KMS-11 (cell line): ENCODE results near the gene SETD4.

Experiments used
- H2AFZ ChIP-seq: fragments of 200-600 bp; sonication (generic); 2 replicates; pipeline ENCODE4 v1.6.1; 2016; ENCODE audit warnings: antibody characterized with exemption, mixed run types, low read depth
- H3K27ac ChIP-seq: fragments of 200-600 bp; sonication (generic); 2 replicates; pipeline ENCODE4 v1.6.1; 2016; ENCODE audit warnings: mild to moderate bottlenecking, mixed run types
- H3K27me3 ChIP-seq: fragments of 200-600 bp; sonication (generic); 2 replicates; pipeline ENCODE4 v1.6.1; 2017; ENCODE audit warnings: mild to moderate bottlenecking, low read depth, mixed run types, moderate library complexity; ENCODE audit not compliant: insufficient read depth
- H3K36me3 ChIP-seq: fragments of 200-600 bp; sonication (generic); 2 replicates; pipeline ENCODE4 v1.6.1; 2017; ENCODE audit warnings: mild to moderate bottlenecking, mixed run types; ENCODE audit not compliant: insufficient read depth
- H3K4me1 ChIP-seq: fragments of 200-600 bp; sonication (generic); 2 replicates; pipeline ENCODE4 v1.6.1; 2016; ENCODE audit warnings: mild to moderate bottlenecking, low read depth, mixed run types; ENCODE audit not compliant: poor library complexity, severe bottlenecking
- H3K4me2 ChIP-seq: fragments of 200-600 bp; sonication (generic); 2 replicates; pipeline ENCODE4 v1.7.0; 2016; ENCODE audit warnings: mild to moderate bottlenecking, mixed run types
- H3K4me3 ChIP-seq: fragments of 200-600 bp; sonication (generic); IDR thresholded peaks from 2 replicates; pipeline ENCODE4 v1.6.1; 2017; ENCODE audit warnings: low read depth, low read length, mixed read lengths; ENCODE audit not compliant: insufficient read depth
- H3K79me2 ChIP-seq: fragments of 200-600 bp; sonication (generic); 2 replicates; pipeline ENCODE4 v1.6.1; 2016; ENCODE audit warnings: low read depth, mixed run types; ENCODE audit not compliant: insufficient read depth
- H3K9ac ChIP-seq: fragments of 200-600 bp; sonication (generic); 2 replicates; pipeline ENCODE4 v1.6.1; 2016; ENCODE audit warnings: mild to moderate bottlenecking, mixed run types
- H4K20me1 ChIP-seq: fragments of 200-600 bp; sonication (generic); 2 replicates; pipeline ENCODE4 v1.6.1; 2016; ENCODE audit warnings: mild to moderate bottlenecking, mixed run types; ENCODE audit not compliant: insufficient read depth
- CTCF ChIP-seq: fragments of 200-600 bp; sonication (generic); conservative IDR thresholded peaks from 2 replicates; pipeline ENCODE4 v1.6.1; 2017; ENCODE audit warnings: low read depth, mild to moderate bottlenecking, antibody characterized with exemption, low read length, moderate library complexity, mixed read lengths

The SETD4 gene

GRCh38 chr21:36055551-36055950 is 4.8 kb downstream of the SETD4 start:
- H3K36me3 ChIP-seq, result peaks cover 19% of the 10 kb centered on the region
- H3K79me2 ChIP-seq, result peaks cover 16% of the 10 kb centered on the region

GRCh38 chr21:36053715-36054062 is 6.6 kb downstream of the SETD4 start:
- Histone ChIP-seq H3K9ac (no peak overlapping the region), H3K4me1 (peaks cover under 1% of the 10 kb centered on the region), H2AFZ (no peak overlapping the region), H3K27me3 (no peaks in the 10 kb centered on the region), H3K36me3 (peaks cover 19% of the 10 kb centered on the region), H3K79me2 (peaks cover 12% of the 10 kb centered on the region), H4K20me1 (no peaks in the 10 kb centered on the region), H3K4me3 (no peak overlapping the region), H3K27ac (no peak overlapping the region), H3K4me2 (no peak overlapping the region)
- no peak for TF ChIP-seq CTCF

More at GRCh38 chr21:36055551-36055950, 4.8 kb downstream of the SETD4 start:
- no peak overlapping the region for H3K27ac ChIP-seq
- no peak for TF ChIP-seq CTCF
- H4K20me1 ChIP-seq, result no peaks in the 10 kb centered on the region
- no peak overlapping the region for H2AFZ ChIP-seq
- H3K9ac ChIP-seq, result no peak overlapping the region
- no peak overlapping the region for H3K4me2 ChIP-seq
- H3K4me3 ChIP-seq, result no peak overlapping the region
- peaks cover 8% of the 10 kb centered on the region for H3K4me1 ChIP-seq
- H3K27me3 ChIP-seq, result no peaks in the 10 kb centered on the region

GRCh38 chr21:36052860-36053714 is 7.2 kb downstream of the SETD4 start:
- no peaks in the 10 kb centered on the region for H4K20me1 ChIP-seq
- no peaks in the 10 kb centered on the region for H3K4me1 ChIP-seq
- H3K79me2 ChIP-seq, result 0 out of 2 replicates have a peak, but pooled peaks cover 8% of the 10 kb centered on the region
- H3K27ac ChIP-seq, result no peak overlapping the region
- H2AFZ ChIP-seq, result no peak overlapping the region
- H3K4me3 ChIP-seq, result no peak overlapping the region
- no peaks in the 10 kb centered on the region for H3K27me3 ChIP-seq
- H3K4me2 ChIP-seq, result no peak overlapping the region
- H3K9ac ChIP-seq, result no peak overlapping the region
- peaks cover 19% of the 10 kb centered on the region for H3K36me3 ChIP-seq
- no peak for TF ChIP-seq CTCF

GRCh38 chr21:36048357-36048756 is 12.0 kb downstream of the SETD4 start:
- no peaks in the 10 kb centered on the region for H3K27me3 ChIP-seq
- no peak overlapping the region for H3K9ac ChIP-seq
- no peaks in the 10 kb centered on the region for H3K4me1 ChIP-seq
- no peak overlapping the region for H3K4me3 ChIP-seq
- H2AFZ ChIP-seq, result no peak overlapping the region
- H3K36me3 ChIP-seq, result 0 out of 2 replicates have a peak, but pooled peaks cover 14% of the 10 kb centered on the region
- H3K4me2 ChIP-seq, result no peak overlapping the region
- H4K20me1 ChIP-seq, result no peaks in the 10 kb centered on the region
- H3K79me2 ChIP-seq, result no peaks in the 10 kb centered on the region
- H3K27ac ChIP-seq, result no peak overlapping the region
- TF ChIP-seq CTCF, result no peak
